GM20000 (cell line): ENCODE results near the gene ANXA10.
"Not testable (repeated sequence)": the region's sequence is repeated elsewhere in the genome, so short reads cannot be mapped to it uniquely, and the experiment has no call there.

Source experiments
- DNase-seq: peaks from one replicate; pipeline ENCODE4 v3.0.0; 2012; ENCODE audit warnings: low spot score
- TF ChIP-seq, protein P1 (sequence below): IDR thresholded peaks from 2 replicates; pipeline ENCODE4 v1.5.1; 2012; ENCODE audit warnings: mild to moderate bottlenecking, control low read depth; ENCODE audit errors: extremely low read depth, missing control alignments

Gene ANXA10

DNA sequence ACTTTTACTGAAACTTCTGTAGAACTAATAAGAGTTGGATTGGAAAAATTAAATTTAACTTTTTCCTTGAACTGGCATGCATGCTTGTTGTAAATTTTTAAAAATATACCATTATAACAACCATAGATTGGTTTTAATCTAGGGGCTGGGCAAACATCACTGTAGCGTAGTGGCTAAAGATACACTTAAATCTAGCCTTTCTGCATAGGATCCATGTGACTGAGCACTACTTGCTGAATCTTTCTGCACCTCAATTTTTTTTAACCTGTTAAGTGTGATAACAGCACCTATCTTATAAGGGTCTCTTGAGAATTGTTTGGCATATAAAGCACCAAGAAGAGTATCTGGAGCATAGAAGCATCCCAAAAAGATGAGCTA lies 4.1 kb downstream of the ANXA10 start:
- no peak for DNase-seq

DNA sequence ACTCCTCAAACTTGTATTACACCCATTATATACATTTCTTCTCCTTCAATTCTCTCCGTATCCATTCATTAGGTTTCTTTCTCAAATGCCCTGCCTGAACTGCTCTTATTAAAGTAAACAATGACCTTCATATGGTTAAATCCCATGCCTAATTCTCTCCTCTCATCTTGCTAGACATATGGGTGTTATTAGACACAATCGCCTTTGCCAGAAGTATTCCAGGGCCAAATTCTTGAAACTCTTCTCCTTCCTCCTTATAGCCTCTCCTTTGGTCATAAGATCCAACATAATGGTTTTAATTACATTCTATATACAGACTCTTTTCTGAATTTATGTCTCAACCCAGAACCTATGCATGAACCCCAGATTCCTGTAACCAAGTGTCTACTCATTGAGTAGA lies 4.8 kb downstream of the ANXA10 start:
- TF ChIP-seq, protein P1, sequence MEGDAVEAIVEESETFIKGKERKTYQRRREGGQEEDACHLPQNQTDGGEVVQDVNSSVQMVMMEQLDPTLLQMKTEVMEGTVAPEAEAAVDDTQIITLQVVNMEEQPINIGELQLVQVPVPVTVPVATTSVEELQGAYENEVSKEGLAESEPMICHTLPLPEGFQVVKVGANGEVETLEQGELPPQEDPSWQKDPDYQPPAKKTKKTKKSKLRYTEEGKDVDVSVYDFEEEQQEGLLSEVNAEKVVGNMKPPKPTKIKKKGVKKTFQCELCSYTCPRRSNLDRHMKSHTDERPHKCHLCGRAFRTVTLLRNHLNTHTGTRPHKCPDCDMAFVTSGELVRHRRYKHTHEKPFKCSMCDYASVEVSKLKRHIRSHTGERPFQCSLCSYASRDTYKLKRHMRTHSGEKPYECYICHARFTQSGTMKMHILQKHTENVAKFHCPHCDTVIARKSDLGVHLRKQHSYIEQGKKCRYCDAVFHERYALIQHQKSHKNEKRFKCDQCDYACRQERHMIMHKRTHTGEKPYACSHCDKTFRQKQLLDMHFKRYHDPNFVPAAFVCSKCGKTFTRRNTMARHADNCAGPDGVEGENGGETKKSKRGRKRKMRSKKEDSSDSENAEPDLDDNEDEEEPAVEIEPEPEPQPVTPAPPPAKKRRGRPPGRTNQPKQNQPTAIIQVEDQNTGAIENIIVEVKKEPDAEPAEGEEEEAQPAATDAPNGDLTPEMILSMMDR: no peak
- no peak for DNase-seq

More for the DNA sequence above, 4.1 kb downstream of the ANXA10 start:
- TF ChIP-seq, protein P1: no peak

DNA sequence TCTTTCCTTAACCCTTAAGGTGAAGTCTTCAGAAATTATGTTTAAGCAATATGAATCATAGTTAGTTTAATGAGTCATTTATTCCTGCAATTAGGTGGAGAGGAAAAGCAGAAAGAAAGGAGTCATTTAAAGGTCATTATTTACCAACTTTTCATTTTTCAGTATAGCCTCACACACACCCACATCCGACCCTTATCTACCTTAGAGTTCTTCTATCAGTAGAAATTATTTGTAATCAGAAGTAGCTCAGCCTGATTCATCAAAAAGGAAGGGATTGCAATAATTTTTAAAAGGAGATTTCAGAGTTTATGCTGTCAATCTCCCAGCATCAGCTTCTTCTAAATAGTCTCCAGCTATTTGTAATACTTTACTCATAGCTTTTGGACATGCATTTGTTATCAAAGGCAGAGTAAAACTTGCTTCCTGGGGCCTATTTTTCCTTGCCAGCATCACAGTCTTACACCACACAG lies 5.9 kb downstream of the ANXA10 start:
- DNase-seq: no peak
- TF ChIP-seq, protein P1: no peak

DNA sequence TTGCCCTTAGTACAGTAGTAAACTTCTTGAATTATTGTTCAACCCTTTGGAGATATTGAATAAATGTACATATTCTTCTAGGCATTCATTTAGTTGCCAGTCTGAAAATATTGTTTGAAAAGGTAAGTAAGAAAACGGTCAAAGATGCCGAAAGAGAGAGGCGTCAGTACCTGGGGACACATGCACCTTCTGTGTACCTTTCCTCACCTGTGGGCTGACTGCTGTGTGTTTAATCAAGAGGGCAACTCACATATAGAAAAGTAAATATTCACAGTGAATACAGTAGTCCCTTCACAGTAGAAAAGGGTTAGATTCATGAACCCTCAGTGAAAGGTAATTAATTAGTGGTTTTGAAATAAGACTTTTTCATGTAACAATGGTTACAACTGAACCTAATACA lies 6.9 kb downstream of the ANXA10 start:
- no peak for DNase-seq
- TF ChIP-seq, protein P1: no peak

DNA sequence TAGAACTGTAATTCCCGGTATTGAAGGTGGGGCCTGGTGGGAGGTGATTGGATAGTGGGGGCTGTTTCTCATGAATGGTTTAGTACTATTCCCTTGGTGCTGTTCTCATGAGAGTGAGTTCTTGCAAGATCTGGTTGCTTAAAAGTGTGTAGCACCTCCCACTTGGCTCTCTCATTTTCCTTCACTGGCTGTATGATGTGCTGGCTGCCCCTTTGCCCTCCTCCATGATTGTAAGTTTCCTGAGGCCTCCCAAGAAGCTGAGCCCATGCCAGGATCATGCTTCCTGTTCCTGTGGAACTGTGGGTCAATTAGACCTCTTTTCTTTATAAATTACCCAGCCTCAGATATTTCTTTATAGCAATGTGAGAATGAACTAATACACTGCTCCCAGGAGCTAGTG lies 8.7 kb downstream of the ANXA10 start:
- TF ChIP-seq, protein P1: no peak
- no peak for DNase-seq

DNA sequence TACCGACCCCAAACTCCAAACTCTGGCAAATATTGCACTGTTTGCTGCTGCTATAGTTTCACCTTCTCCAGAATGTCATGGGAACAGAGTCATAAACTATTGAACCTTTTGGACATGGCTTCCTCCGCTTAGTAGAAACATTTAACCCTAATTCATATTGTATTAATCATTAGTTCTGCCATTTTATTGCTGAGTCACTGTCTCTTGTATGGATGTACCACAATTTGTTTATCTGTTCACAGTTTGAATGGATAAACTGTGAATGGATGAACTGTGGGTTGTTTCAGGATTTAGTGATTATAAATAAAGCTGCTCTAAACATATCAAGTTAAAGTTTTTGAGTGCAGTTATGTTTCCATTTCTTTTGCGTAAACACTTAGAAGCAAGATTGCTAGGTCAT lies 10.1 kb downstream of the ANXA10 start:
- TF ChIP-seq, protein P1: no peak
- DNase-seq: no peak

DNA sequence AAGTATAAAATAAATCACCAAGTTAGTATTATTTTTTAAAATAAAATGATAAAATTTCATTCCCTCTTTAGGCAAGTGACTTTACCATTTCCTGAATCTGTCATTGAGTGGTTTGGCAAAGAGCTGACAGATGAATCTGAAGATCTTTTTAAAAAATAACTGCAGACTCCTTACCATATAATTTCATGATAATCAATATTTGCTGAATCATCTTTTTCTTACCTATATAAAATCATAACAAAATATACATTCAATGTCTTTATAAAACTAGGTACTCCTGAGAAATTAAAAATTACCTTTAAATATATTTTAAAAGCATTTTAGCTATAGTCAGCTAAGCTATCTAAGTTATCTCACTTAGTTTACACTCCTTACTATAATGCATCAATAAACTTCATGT lies 17.2 kb downstream of the ANXA10 start:
- no peak for DNase-seq
- TF ChIP-seq, protein P1: no peak

DNA sequence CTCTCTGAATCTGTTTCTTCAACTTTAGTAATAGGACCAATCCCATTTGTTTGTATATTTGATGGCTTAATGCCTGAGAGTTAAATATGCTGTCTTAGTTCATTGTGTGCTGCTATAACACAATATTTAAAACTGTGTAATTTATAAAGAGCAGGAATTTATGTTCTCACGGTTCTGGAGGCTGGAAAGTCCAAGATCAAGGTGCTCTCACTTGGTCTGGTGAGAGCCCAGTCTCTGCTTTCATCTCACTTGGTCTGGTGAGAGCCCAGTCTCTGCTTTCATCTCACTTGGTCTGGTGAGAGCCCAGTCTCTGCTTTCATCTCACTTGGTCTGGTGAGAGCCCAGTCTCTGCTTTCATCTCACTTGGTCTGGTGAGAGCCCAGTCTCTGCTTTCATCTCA lies 20.7 kb downstream of the ANXA10 start:
- DNase-seq: not testable (repeated sequence)
